Stimulated activated CD4-positive, alpha-beta T cell treated with anti-CD3 and anti-CD28 coated beads, Interleukin-4, amount 100 ng/mL, for 24 hours (primary cell): ENCODE measurements around the gene HSH2D.

Experiments
- DNase-seq: peaks from one replicate; pipeline ENCODE4 v3.0.0-alpha.2; 2020

Gene HSH2D

GRCh38 chr19:16121141-16121540, 22.3 kb upstream of the HSH2D start:
- no peak for DNase-seq

GRCh38 chr19:16121967-16122366, 21.5 kb upstream of the HSH2D start:
- no peak for DNase-seq

- no peak for DNase-seq
These were observed 18.5 kb upstream of the HSH2D start for GRCh38 chr19:16124953-16125352.

- DNase-seq: no peak
These were observed 17.6 kb upstream of the HSH2D start for GRCh38 chr19:16125737-16126495.

- no peak for DNase-seq
These were observed 16.4 kb upstream of the HSH2D start for GRCh38 chr19:16127080-16127479.

- no peak for DNase-seq
These were observed 15.6 kb upstream of the HSH2D start for GRCh38 chr19:16127776-16128371.

- DNase-seq: no peak
These were observed 11.8 kb upstream of the HSH2D start for GRCh38 chr19:16131648-16132047.

GRCh38 chr19:16133818-16134217, 9.7 kb upstream of the HSH2D start:
- DNase-seq: no peak

- no peak for DNase-seq
These were observed 9.0 kb upstream of the HSH2D start for GRCh38 chr19:16134510-16134909.

GRCh38 chr19:16135430-16136127, 7.9 kb upstream of the HSH2D start:
- no peak for DNase-seq

GRCh38 chr19:16136185-16136999, 7.1 kb upstream of the HSH2D start:
- DNase-seq: no peak

GRCh38 chr19:16139752-16140151, 3.7 kb upstream of the HSH2D start:
- DNase-seq: no peak

- no peak for DNase-seq
These were observed 2.4 kb upstream of the HSH2D start for GRCh38 chr19:16141043-16141442.

GRCh38 chr19:16142032-16142580, 1.4 kb upstream of the HSH2D start:
- DNase-seq: no peak

GRCh38 chr19:16144216-16144581, 714 bp downstream of the HSH2D start:
- DNase-seq: no peak

GRCh38 chr19:16146112-16146511, 2.6 kb downstream of the HSH2D start:
- no peak for DNase-seq

GRCh38 chr19:16148443-16149229, 5.2 kb downstream of the HSH2D start:
- DNase-seq: no peak

- DNase-seq: no peak
These were observed 10.3 kb downstream of the HSH2D start for GRCh38 chr19:16153582-16154336.

- DNase-seq: no peak
These were observed 11.1 kb downstream of the HSH2D start for GRCh38 chr19:16154557-16154956.

- DNase-seq: no peak
These were observed 11.6 kb downstream of the HSH2D start for GRCh38 chr19:16155128-16155527.

- DNase-seq: no peak
These were observed 13.4 kb downstream of the HSH2D start for GRCh38 chr19:16156904-16157303.
